Measurements from ENCODE around the gene TTC7B.
A peak's percentile ranks its signal among the peaks of the same experiment; 100 is the strongest.

The TTC7B gene

DNA sequence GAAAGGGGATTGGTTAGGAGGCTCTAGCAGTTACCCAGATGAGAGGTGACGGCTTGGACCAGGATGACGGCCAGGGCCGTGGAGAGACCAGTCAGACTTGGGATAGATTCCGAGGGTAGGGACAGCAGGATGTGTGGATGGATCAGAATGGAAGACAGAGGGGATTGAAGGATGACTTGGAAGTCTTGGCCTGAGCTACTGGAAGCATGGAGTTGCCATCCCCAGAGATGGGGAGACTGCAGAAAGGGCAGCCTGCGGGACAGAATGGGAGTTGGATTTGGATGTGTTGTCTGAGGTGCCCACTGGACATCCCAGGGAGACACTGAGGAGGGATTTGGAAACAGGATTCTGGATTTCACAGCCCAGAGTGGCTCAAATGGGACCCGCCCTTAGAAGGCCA is 317.1 kb downstream of the TTC7B start:
- TF ChIP-seq POLR2AphosphoS5 (IDR thresholded peaks at IDR 0.05; ENCODE audit: low read depth, low read length) = no peak

GRCh38 chr14:90498198-90498597 is 318.0 kb downstream of the TTC7B start:
- no peak for TF ChIP-seq TAF1 (IDR thresholded peaks at IDR 0.05; ENCODE audit: borderline replicate concordance, insufficient read depth, low read length)
- TF ChIP-seq SIN3A (IDR thresholded peaks at IDR 0.05; ENCODE audit: borderline replicate concordance, insufficient read depth, low read length) = no peak
- TF ChIP-seq, protein P1, sequence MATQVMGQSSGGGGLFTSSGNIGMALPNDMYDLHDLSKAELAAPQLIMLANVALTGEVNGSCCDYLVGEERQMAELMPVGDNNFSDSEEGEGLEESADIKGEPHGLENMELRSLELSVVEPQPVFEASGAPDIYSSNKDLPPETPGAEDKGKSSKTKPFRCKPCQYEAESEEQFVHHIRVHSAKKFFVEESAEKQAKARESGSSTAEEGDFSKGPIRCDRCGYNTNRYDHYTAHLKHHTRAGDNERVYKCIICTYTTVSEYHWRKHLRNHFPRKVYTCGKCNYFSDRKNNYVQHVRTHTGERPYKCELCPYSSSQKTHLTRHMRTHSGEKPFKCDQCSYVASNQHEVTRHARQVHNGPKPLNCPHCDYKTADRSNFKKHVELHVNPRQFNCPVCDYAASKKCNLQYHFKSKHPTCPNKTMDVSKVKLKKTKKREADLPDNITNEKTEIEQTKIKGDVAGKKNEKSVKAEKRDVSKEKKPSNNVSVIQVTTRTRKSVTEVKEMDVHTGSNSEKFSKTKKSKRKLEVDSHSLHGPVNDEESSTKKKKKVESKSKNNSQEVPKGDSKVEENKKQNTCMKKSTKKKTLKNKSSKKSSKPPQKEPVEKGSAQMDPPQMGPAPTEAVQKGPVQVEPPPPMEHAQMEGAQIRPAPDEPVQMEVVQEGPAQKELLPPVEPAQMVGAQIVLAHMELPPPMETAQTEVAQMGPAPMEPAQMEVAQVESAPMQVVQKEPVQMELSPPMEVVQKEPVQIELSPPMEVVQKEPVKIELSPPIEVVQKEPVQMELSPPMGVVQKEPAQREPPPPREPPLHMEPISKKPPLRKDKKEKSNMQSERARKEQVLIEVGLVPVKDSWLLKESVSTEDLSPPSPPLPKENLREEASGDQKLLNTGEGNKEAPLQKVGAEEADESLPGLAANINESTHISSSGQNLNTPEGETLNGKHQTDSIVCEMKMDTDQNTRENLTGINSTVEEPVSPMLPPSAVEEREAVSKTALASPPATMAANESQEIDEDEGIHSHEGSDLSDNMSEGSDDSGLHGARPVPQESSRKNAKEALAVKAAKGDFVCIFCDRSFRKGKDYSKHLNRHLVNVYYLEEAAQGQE (IDR thresholded peaks at IDR 0.05; ENCODE audit: insufficient read depth in 1 of 2, low read depth in 2 of 2, low read length in 2 of 2) = no peak
- TF ChIP-seq FOXP2 (optimal IDR thresholded peaks at IDR 0.05; ENCODE audit: borderline replicate concordance, extremely low read depth, extremely low read length, insufficient read depth) = no peak
- no peak for TF ChIP-seq POLR2AphosphoS5 (IDR thresholded peaks at IDR 0.05; ENCODE audit: low read depth, low read length)

- TF ChIP-seq, protein P1 (IDR thresholded peaks at IDR 0.05; ENCODE audit: insufficient read depth in 1 of 2, low read depth in 2 of 2, low read length in 2 of 2) = no peak
- TF ChIP-seq TAF1 (IDR thresholded peaks at IDR 0.05; ENCODE audit: borderline replicate concordance, insufficient read depth, low read length) (no peak), FOXP2 (optimal IDR thresholded peaks at IDR 0.05; ENCODE audit: borderline replicate concordance, extremely low read depth, extremely low read length, insufficient read depth) (no peak), SIN3A (IDR thresholded peaks at IDR 0.05; ENCODE audit: borderline replicate concordance, insufficient read depth, low read length) (no peak), POLR2AphosphoS5 (IDR thresholded peaks at IDR 0.05; ENCODE audit: low read depth, low read length) (no peak)
Measured at GRCh38 chr14:90496379-90496778, 319.9 kb downstream of the TTC7B start.

DNA sequence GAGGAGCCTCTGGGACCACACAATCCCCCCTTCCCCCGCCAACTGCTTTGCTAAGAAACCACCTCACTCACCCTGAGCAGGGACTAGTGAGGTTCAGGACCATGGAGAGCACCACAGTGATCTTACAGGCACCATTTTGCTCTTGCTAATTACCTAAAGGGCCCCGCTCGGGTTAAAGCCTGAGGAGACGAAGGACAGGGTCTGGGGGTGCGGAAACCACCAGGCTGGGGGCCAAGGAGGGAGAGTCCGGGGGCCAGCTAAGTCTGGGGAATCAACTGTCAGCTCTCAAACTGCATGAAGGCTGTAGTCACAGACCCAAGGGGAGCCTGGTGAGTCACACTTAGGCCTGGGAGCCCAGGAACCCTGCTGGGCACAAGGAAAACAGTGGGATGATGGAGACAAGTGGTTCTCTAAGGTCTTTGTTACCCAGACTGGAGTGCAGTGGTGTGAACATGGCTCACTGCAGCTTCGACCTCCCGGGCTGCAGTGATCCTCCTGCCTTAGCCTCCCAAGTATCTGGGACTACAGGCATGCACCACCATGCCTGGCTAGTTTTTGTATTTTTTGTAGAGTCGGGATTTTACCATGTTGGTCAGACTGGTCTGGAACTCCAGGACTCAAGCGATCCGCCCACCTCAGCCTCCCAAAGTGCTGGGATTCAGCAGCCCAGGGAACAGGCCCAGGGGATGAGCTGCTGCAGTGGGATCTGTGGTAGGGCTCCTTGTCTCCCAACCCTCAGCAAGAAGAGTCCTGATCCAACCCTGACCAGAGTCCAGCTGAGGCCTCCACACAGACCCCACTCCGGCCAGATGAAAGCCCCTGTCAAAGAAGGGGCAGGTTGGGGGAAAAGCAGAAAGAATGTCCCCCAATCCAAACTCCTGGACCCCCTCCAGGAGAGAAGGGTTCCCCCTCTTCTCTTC is 320.6 kb downstream of the TTC7B start:
- TF ChIP-seq POLR2AphosphoS5 (IDR thresholded peaks at IDR 0.05; ENCODE audit: low read depth, low read length) (no peak), SIN3A (IDR thresholded peaks at IDR 0.05; ENCODE audit: borderline replicate concordance, insufficient read depth, low read length) (0 out of 2 replicates have a peak, but pooled peaks have one; percentile 24), FOXP2 (optimal IDR thresholded peaks at IDR 0.05; ENCODE audit: borderline replicate concordance, extremely low read depth, extremely low read length, insufficient read depth) (no peak), TAF1 (IDR thresholded peaks at IDR 0.05; ENCODE audit: borderline replicate concordance, insufficient read depth, low read length) (no peak)
- TF ChIP-seq, protein P1 (IDR thresholded peaks at IDR 0.05; ENCODE audit: insufficient read depth in 1 of 2, low read depth in 2 of 2, low read length in 2 of 2) = peak; percentile 93 to 97

- TF ChIP-seq, protein P1 (IDR thresholded peaks at IDR 0.05; ENCODE audit: insufficient read depth in 1 of 2, low read depth in 2 of 2, low read length in 2 of 2) = no peak
- TF ChIP-seq TAF1 (IDR thresholded peaks at IDR 0.05; ENCODE audit: borderline replicate concordance, insufficient read depth, low read length) = no peak
- no peak for TF ChIP-seq POLR2AphosphoS5 (IDR thresholded peaks at IDR 0.05; ENCODE audit: low read depth, low read length)
- TF ChIP-seq SIN3A (IDR thresholded peaks at IDR 0.05; ENCODE audit: borderline replicate concordance, insufficient read depth, low read length) = no peak
- TF ChIP-seq FOXP2 (optimal IDR thresholded peaks at IDR 0.05; ENCODE audit: borderline replicate concordance, extremely low read depth, extremely low read length, insufficient read depth) = no peak
Measured at GRCh38 chr14:90491911-90492531, 324.2 kb downstream of the TTC7B start.
